Epithelial cell of esophagus (primary cell): ENCODE results near the gene SMAD3.

Source experiments
- DNase-seq: peaks from one replicate; pipeline ENCODE4 v3.0.0; 2010; ENCODE audit warnings: low read depth
- H3K4me3 ChIP-seq: 2 replicates; pipeline ENCODE4 v1.5.1; 2011; ENCODE audit warnings: mild to moderate bottlenecking, low read length, control low read depth
- CTCF ChIP-seq: IDR thresholded peaks from 2 replicates; pipeline ENCODE4 v1.5.1; 2011; ENCODE audit warnings: low read depth, mild to moderate bottlenecking, low read length, control low read depth, inconsistent platforms; ENCODE audit not compliant: insufficient read depth; ENCODE audit errors: missing control alignments

Gene SMAD3

GRCh38 chr15:67145312-67145610, 79.9 kb downstream of the SMAD3 start:
- H3K4me3 ChIP-seq = no peak overlapping the region
- TF ChIP-seq CTCF = no peak
- DNase-seq = no peak

- no peak overlapping the region for H3K4me3 ChIP-seq
- DNase-seq = no peak
- TF ChIP-seq CTCF = no peak
Observed at GRCh38 chr15:67145710-67146109, 80.3 kb downstream of the SMAD3 start.

GRCh38 chr15:67146234-67146633, 80.8 kb downstream of the SMAD3 start:
- peak; percentile 58 for DNase-seq
- no peak overlapping the region for H3K4me3 ChIP-seq
- TF ChIP-seq CTCF = no peak

GRCh38 chr15:67146875-67147381, 81.5 kb downstream of the SMAD3 start:
- DNase-seq = peak; percentile 99
- no peak overlapping the region for H3K4me3 ChIP-seq
- no peak for TF ChIP-seq CTCF

- DNase-seq = no peak
- no peak overlapping the region for H3K4me3 ChIP-seq
- TF ChIP-seq CTCF = no peak
Observed at GRCh38 chr15:67147396-67147949, 82.1 kb downstream of the SMAD3 start.

- no peak for TF ChIP-seq CTCF
- no peak overlapping the region for H3K4me3 ChIP-seq
- peak; percentile 86 for DNase-seq
Observed at GRCh38 chr15:67148196-67148701, 82.8 kb downstream of the SMAD3 start.
